DND-41 (cell line): ENCODE results near the gene FNDC3B.

Source experiments
- ATAC-seq: fragments of 200-7000 bp; cut with Tn5 transposase; 3 replicates; pipeline ENCODE4 v1.9.1; 2021; ENCODE audit warnings: low read depth; ENCODE audit not compliant: insufficient read depth
- DNase-seq: peaks from one replicate; pipeline ENCODE4 v3.0.0-alpha.2; 2020
- H2AFZ ChIP-seq: 2 replicates; pipeline ENCODE4 v1.6.0; 2012; ENCODE audit warnings: low read depth, low read length
- H3K27ac ChIP-seq: 2 replicates; pipeline ENCODE4 v1.5.1; 2012; ENCODE audit warnings: low read length, inconsistent platforms
- H3K27me3 ChIP-seq: fragments of 200-600 bp; sonication (generic); 2 replicates; pipeline ENCODE4 v1.6.0; 2012; ENCODE audit warnings: low read length, mild to moderate bottlenecking, inconsistent platforms; ENCODE audit not compliant: insufficient read depth, poor library complexity
- H3K36me3 ChIP-seq: 2 replicates; pipeline ENCODE4 v1.5.1; 2012; ENCODE audit warnings: low read length, inconsistent platforms; ENCODE audit not compliant: insufficient read depth
- H3K4me1 ChIP-seq: 2 replicates; pipeline ENCODE4 v1.5.1; 2012; ENCODE audit warnings: mild to moderate bottlenecking, low read length; ENCODE audit not compliant: insufficient read depth
- H3K4me2 ChIP-seq: 2 replicates; pipeline ENCODE4 v1.6.0; 2012; ENCODE audit warnings: mild to moderate bottlenecking, moderate library complexity, low read length, inconsistent platforms; ENCODE audit not compliant: insufficient read depth
- H3K4me3 ChIP-seq, 2 experiments: fragments of 200-600 bp in 1 of 2; shearing (Covaris generic) in 1 of 2; 2 replicates each; pipeline ENCODE4 v1.5.1; 2012 to 2016; ENCODE audit warnings: inconsistent platforms in 2 of 2, low read length in 2 of 2, mild to moderate bottlenecking in 2 of 2, low read depth in 1 of 2, moderate library complexity in 1 of 2
- H3K79me2 ChIP-seq: 2 replicates; pipeline ENCODE4 v1.6.0; 2012; ENCODE audit warnings: low read length, inconsistent platforms; ENCODE audit not compliant: insufficient read depth
- H3K9ac ChIP-seq: 2 replicates; pipeline ENCODE4 v1.6.0; 2012; ENCODE audit warnings: low read depth, mild to moderate bottlenecking, inconsistent platforms, low read length, moderate library complexity
- H3K9me3 ChIP-seq: 2 replicates; pipeline ENCODE4 v1.5.1; 2012; ENCODE audit warnings: low read length, moderate library complexity, mild to moderate bottlenecking, inconsistent platforms; ENCODE audit not compliant: insufficient read depth, severe bottlenecking
- H4K20me1 ChIP-seq: 2 replicates; pipeline ENCODE4 v1.6.0; 2012; ENCODE audit warnings: low read length; ENCODE audit not compliant: insufficient read depth
- CTCF ChIP-seq: IDR thresholded peaks from 2 replicates; pipeline ENCODE4 v1.5.1; 2012; ENCODE audit warnings: borderline replicate concordance, low read length, moderate library complexity, mild to moderate bottlenecking; ENCODE audit not compliant: poor library complexity, severe bottlenecking; ENCODE audit errors: extremely low read depth
- EZH2 ChIP-seq: IDR thresholded peaks from 3 replicates; pipeline ENCODE4 v1.6.1; 2012; ENCODE audit warnings: borderline replicate concordance, low read depth, mild to moderate bottlenecking, moderate library complexity, low read length, inconsistent platforms; ENCODE audit not compliant: severe bottlenecking

The FNDC3B gene

GRCh38 chr3:172235698-172236097 lies 196.3 kb downstream of the FNDC3B start:
- no peak overlapping the region for H2AFZ ChIP-seq
- H3K36me3 ChIP-seq = no peaks in the 10 kb centered on the region
- H3K4me1 ChIP-seq = no peaks in the 10 kb centered on the region
- H4K20me1 ChIP-seq = no peaks in the 10 kb centered on the region
- H3K9ac ChIP-seq = no peak overlapping the region
- H3K79me2 ChIP-seq = no peaks in the 10 kb centered on the region
- H3K27me3 ChIP-seq = no peaks in the 10 kb centered on the region
- no peak for ATAC-seq
- no peak for DNase-seq
- no peak for TF ChIP-seq EZH2
- no peak for TF ChIP-seq CTCF
- no peak overlapping the region for H3K27ac ChIP-seq
- no peak overlapping the region for H3K4me3 ChIP-seq
- H3K4me2 ChIP-seq = no peak overlapping the region
- H3K9me3 ChIP-seq = no peaks in the 10 kb centered on the region

GRCh38 chr3:172236771-172237742 lies 197.7 kb downstream of the FNDC3B start:
- no peak overlapping the region for H3K9ac ChIP-seq
- no peaks in the 10 kb centered on the region for H3K27me3 ChIP-seq
- no peaks in the 10 kb centered on the region for H3K79me2 ChIP-seq
- no peak for ATAC-seq
- no peaks in the 10 kb centered on the region for H4K20me1 ChIP-seq
- no peaks in the 10 kb centered on the region for H3K36me3 ChIP-seq
- no peak for DNase-seq
- peaks cover 7% of the 10 kb centered on the region for H3K9me3 ChIP-seq
- no peaks in the 10 kb centered on the region for H3K4me1 ChIP-seq
- H3K4me3 ChIP-seq = no peak overlapping the region
- no peak overlapping the region for H3K27ac ChIP-seq
- no peak overlapping the region for H3K4me2 ChIP-seq
- TF ChIP-seq CTCF = no peak
- no peak for TF ChIP-seq EZH2
- H2AFZ ChIP-seq = no peak overlapping the region

- H3K27ac ChIP-seq = no peak overlapping the region
- no peaks in the 10 kb centered on the region for H3K79me2 ChIP-seq
- DNase-seq = no peak
- no peaks in the 10 kb centered on the region for H3K27me3 ChIP-seq
- H3K4me1 ChIP-seq = no peaks in the 10 kb centered on the region
- H3K9me3 ChIP-seq = peaks cover 15% of the 10 kb centered on the region
- no peaks in the 10 kb centered on the region for H3K36me3 ChIP-seq
- ATAC-seq = no peak
- H2AFZ ChIP-seq = no peak overlapping the region
- no peak overlapping the region for H3K4me3 ChIP-seq
- TF ChIP-seq EZH2 = no peak
- TF ChIP-seq CTCF = no peak
- no peak overlapping the region for H3K9ac ChIP-seq
- H4K20me1 ChIP-seq = no peaks in the 10 kb centered on the region
- no peak overlapping the region for H3K4me2 ChIP-seq
These were observed 198.8 kb downstream of the FNDC3B start for GRCh38 chr3:172238188-172238587.
